Suprapubic skin (tissue), 3 donors: ENCODE measurements around the gene KIF5C.

ENCODE experiments used
- CTCF ChIP-seq, 2 donors: fragments of 200-600 bp in 1 of 2; fragments of 450-650 bp in 1 of 2; sonication (generic) in 1 of 2; IDR thresholded peaks; one replicate each; pipeline ENCODE4 v1.5.1; 2016 to 2019; ENCODE audit warnings: antibody characterized with exemption in 2 of 2, mild to moderate bottlenecking in 1 of 2, moderate library complexity in 1 of 2
- EP300 ChIP-seq: sonication (generic); formaldehyde crosslinking; IDR thresholded peaks from one replicate; pipeline ENCODE4 v1.6.1; 2017; ENCODE audit warnings: antibody characterized with exemption
- POLR2A ChIP-seq, 2 donors: fragments of 450-650 bp; IDR thresholded peaks; one replicate each; pipeline ENCODE4 v1.6.1; 2017; ENCODE audit warnings: antibody characterized with exemption in 2 of 2, mild to moderate bottlenecking in 2 of 2, moderate library complexity in 2 of 2

- TF ChIP-seq POLR2A (IDR thresholded peaks at IDR 0.05) (no peak), CTCF (IDR thresholded peaks at IDR 0.05) (no peak), EP300 (no peak)
These were observed 115.9 kb downstream of the KIF5C start for GRCh38 chr2:148990968-148991367.
